OCI-LY3 (cell line): ENCODE measurements around the gene USP53.
"Not testable (repeated sequence)": the region's sequence is repeated elsewhere in the genome, so short reads cannot be mapped to it uniquely, and the experiment has no call there.

Source experiments
- CTCF ChIP-seq: fragments of 200-600, 300-600 bp; sonication (generic); IDR thresholded peaks from 2 replicates; pipeline ENCODE4 v1.5.1; 2014; ENCODE audit warnings: antibody characterized with exemption, low read length, low read depth
- EZH2phosphoT487 ChIP-seq: fragments of 200-600 bp; shearing (Covaris generic); IDR thresholded peaks from 2 replicates; pipeline ENCODE4 v1.6.1; 2018; ENCODE audit warnings: antibody characterized with exemption, mixed run types, low read depth

DNA sequence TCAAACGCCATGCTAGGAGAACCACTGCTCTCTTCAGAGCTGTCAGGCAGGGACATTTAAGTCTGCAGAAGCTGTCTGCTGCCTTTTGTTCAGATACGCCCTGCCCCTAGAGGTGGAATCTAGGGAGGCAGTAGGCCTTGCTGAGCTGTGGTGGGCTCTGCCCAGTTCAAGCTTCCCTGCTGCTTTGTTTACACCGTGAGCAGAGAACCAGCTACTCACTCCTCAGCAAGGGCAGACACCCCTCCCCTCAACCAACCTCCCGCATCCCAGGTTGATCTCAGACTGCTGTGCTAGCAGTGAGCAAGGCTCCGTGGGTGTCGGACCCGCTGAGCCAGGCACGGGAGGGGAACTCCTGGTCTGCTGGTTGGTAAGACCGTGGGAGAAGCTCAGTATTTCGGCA, 42.7 kb downstream of the USP53 start:
- not testable (repeated sequence) for TF ChIP-seq EZH2phosphoT487, CTCF
